ENCODE measurements around the gene GNG7.
"Not testable (repeated sequence)": the region's sequence is repeated elsewhere in the genome, so short reads cannot be mapped to it uniquely, and the experiment has no call there.

GNG7 gene

GRCh38 chr19:2587001-2587719, 115.3 kb downstream of the GNG7 start:
- in situ Hi-C loops (cut with HindIII; ENCODE audit: low sequenced_read_pairs): no loop called here

DNA sequence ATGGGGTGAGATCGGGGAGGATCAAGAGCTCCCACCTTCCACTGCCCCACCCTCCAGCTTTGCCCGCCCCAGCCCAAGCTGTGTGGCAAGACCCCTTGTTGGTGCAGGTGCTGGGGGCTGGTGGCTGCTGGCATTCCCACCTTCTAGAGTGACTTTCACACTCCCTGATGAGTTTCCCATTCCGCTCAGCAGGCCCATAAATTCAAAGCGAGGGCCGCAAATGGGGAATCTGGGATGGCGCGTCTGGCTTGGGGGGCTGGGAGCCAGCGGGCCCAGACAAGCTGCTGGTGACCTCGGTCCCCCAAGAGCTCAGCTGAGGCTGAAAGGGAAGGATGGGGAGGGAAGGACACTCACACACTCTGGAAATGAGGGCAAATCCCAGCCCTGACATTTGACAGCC, 116.3 kb downstream of the GNG7 start:
- in situ Hi-C loops (cut with HindIII; ENCODE audit: low sequenced_read_pairs): no loop called here

GRCh38 chr19:2584002-2584401, 118.5 kb downstream of the GNG7 start:
- in situ Hi-C loops (cut with HindIII; ENCODE audit: low sequenced_read_pairs): no loop called here

GRCh38 chr19:2582984-2583956, 119.2 kb downstream of the GNG7 start:
- in situ Hi-C loops (cut with HindIII; ENCODE audit: low sequenced_read_pairs): no loop called here

DNA sequence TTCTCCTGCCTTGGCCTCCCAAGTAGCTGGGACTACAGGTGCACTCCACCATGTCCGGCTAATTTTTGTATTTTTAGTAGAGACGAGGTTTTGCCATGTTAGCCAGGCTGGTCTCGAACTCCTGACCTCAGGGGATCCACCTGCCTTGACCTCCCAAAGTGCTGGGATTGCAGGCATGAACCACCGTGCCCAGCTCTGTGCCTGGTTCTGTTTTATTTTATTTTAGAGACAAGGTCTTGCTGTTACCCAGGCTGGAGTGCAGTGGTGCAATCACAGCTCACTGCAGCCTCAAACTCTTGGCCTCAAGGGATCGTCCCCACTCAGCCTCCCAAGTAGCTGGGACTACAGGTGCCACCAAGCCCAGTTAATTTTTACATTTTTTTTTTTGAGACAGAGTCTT, 122.1 kb downstream of the GNG7 start:
- in situ Hi-C loops (cut with HindIII; ENCODE audit: low sequenced_read_pairs): not testable (repeated sequence)

DNA sequence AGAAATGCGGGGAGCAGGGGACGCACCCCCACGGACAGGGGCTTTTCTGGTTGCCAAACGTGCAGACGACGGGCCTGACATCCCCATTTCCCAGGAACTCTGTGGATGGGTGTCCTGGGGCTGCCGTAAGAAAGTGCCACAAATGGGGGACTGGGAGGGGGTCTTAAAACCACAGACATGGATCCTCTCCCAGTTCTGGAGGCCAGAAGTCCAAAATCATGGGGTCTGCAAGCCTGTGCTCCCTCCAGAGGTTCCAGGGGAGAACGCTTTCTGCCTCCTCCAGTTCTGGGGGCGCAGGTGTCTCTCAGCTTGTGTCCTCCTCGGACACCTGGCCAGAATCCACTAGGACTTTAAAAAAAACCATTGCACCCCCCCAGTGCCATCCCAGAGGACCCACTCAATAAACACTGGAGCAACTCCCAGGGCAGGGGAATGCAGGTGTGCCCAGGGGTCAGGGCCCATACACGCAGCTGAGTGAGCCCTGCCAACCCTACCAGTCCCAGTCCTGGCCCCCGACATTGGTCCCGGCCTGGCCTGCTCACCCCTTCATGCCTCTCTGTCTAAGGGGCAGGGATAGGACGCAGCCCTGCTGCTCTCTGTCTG, 122.7 kb downstream of the GNG7 start:
- in situ Hi-C loops (cut with HindIII; ENCODE audit: low sequenced_read_pairs): no loop called here

- in situ Hi-C loops (cut with HindIII; ENCODE audit: low sequenced_read_pairs): no loop called here
Observed at GRCh38 chr19:2578901-2579677, 123.4 kb downstream of the GNG7 start.

DNA sequence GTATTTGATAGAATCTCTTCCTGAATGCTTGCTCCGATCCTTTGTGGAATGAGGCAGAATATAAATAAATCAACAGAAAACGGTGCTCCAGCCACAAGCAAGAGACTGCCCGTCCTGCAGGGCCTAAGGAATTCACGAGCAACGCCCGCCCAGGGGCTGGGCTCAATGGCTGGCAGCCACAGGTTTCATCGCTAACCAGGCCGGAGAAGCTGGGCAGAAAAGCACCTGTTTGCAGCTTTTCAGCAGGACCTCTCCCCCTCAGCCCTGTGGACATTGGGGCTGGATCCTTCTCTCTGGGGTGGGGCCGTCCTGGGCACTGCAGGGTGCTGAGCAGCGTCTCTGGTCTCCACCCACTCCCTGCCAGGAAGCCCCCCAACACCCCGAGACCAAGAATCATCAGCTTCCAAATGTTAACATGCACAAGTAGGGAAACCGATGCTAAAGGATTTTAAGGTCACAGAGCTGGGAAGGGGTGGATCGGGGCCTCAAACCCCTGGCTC, 124.1 kb downstream of the GNG7 start:
- in situ Hi-C loops (cut with HindIII; ENCODE audit: low sequenced_read_pairs): no loop called here

- in situ Hi-C loops (cut with HindIII; ENCODE audit: low sequenced_read_pairs): no loop called here
Observed at GRCh38 chr19:2577722-2578335, 124.7 kb downstream of the GNG7 start.

GRCh38 chr19:2575734-2576481, 126.6 kb downstream of the GNG7 start:
- in situ Hi-C loops (cut with HindIII; ENCODE audit: low sequenced_read_pairs): no loop called here

DNA sequence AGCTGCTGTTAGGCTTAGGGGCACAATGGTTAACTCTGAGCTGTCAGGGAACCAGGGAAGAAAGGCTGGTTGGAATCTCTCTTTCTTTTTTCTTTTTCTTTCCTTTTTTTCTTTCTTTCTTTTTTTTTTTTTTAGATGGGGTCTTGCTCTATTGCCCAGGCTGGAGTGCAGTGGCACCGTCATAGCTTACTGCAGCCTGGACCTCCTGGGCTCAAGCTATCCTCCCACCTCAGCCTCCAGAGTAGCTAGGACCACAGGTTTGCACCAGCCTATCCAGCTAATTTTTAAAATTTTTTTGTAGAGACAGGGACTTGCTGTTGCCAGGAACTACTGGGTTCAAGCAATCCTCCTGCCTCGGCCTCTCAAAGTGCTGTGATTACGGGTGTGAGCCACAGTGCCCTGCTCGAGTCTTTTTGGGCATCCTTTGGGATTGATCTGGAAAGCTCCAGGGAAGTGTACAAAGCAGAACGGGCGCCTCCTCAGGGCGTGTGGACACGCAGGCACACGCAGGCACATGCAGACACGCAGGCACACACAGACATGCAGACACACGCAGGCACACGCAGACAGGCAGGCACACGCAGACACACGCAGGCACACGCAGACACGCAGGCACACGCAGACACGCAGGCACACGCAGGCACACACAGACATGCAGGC, 127.4 kb downstream of the GNG7 start:
- in situ Hi-C loops (cut with HindIII; ENCODE audit: low sequenced_read_pairs): no loop called here

DNA sequence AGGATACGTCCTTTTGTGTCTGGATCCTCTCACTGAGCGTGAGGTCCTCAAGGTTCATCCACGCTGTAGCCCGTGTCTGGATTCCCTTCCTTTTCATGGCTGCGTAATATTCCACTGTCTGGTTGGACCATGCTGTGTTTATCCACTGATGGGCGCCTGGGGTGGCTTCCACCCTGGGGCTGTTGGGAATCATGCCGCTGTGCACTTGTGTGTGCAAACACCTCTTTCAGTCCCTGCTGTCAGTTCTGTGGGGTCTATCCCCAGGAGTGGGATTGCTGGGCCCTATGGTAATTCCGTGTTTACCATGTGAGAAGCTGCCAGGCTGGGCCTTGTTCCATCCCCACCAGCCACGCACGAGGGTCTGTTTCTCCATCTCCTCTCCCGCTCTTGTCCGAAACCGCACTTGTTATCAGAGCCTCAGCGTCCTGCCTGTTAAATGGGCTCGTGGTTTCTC, 128.0 kb downstream of the GNG7 start:
- in situ Hi-C loops (cut with HindIII; ENCODE audit: low sequenced_read_pairs): no loop called here

DNA sequence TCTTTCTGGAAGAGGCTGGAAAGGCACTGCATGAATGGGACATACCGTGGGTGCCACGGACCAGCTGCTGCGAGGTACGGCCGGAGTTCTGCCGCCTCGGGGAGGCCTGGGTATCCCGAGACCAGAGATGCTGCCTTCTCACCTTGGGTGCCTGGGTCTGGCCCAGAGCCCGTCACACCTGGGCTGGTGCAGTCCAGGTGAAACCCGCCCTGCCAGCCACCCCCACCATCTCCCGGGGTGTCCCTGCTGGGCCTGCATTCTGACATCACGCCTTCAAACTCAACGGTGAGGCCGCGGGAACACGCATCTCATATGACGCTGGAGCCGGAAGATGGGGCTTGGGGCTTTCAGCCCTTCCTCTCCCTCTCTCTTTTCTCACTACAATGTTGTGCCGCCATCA, 128.6 kb downstream of the GNG7 start:
- in situ Hi-C loops (cut with HindIII; ENCODE audit: low sequenced_read_pairs): no loop called here

GRCh38 chr19:2572152-2572551, 130.3 kb downstream of the GNG7 start:
- in situ Hi-C loops (cut with HindIII; ENCODE audit: low sequenced_read_pairs): not testable (repeated sequence)

- in situ Hi-C loops (cut with HindIII; ENCODE audit: low sequenced_read_pairs): no loop called here
Observed at GRCh38 chr19:2569596-2570465, 132.7 kb downstream of the GNG7 start.

GRCh38 chr19:2567996-2568395, 134.5 kb downstream of the GNG7 start:
- in situ Hi-C loops (cut with HindIII; ENCODE audit: low sequenced_read_pairs): no loop called here

- in situ Hi-C loops (cut with HindIII; ENCODE audit: low sequenced_read_pairs): no loop called here
Observed at GRCh38 chr19:2567580-2567979, 134.9 kb downstream of the GNG7 start.

DNA sequence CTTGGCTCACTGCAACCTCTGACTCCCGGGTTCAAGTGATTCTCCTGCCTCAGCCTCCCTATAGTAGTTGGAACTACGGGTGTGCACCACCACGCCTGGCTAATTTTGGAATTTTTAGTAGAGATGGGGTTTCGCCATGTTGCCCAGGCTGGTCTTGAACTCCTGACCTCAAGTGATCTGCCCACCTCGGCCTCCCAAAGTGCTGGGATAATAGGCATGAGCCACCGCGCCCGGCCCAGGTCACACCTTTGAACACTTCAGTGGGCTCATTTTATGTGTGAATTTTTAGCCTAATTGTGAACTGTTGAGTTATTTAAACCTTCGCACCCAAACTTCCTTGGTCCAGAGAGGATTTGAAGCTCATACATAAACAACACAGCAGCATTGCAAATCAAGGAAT, 138.9 kb downstream of the GNG7 start:
- in situ Hi-C loops (cut with HindIII; ENCODE audit: low sequenced_read_pairs): not testable (repeated sequence)
